ENCODE measurements around the gene ADGRD1. TPM values are rescaled to one million over a fixed set of nuclear protein-coding genes. Genes with fewer than 3 reads are reported as not detected.

Gene ADGRD1
- total RNA-seq, 1 donor from 2014 or later, result 1.7 TPM

- Mint-ChIP-seq H3K27ac (ENCODE audit: unreplicated experiment) (no peak overlapping the region), H3K27me3 (ENCODE audit: unreplicated experiment) (peaks cover 10% of the 10 kb centered on the region), H3K36me3 (ENCODE audit: low read depth, unreplicated experiment) (no peaks in the 10 kb centered on the region), H3K9me3 (ENCODE audit: unreplicated experiment) (no peaks in the 10 kb centered on the region), H3K4me1 (ENCODE audit: unreplicated experiment) (no peaks in the 10 kb centered on the region), H3K4me3 (ENCODE audit: unreplicated experiment) (no peak overlapping the region)
- DNase-seq (ENCODE audit: low spot score), result no peak
- TF ChIP-seq CTCF (IDR thresholded peaks at IDR 0.05; ENCODE audit: unreplicated experiment), result no peak
These were observed 56.1 kb downstream of the ADGRD1 start for GRCh38 chr12:131009595-131010395.

GRCh38 chr12:131010396-131011131 is 56.9 kb downstream of the ADGRD1 start:
- TF ChIP-seq CTCF (IDR thresholded peaks at IDR 0.05; ENCODE audit: unreplicated experiment), result no peak

GRCh38 chr12:131011165-131012079 is 57.7 kb downstream of the ADGRD1 start:
- no peak for TF ChIP-seq CTCF (IDR thresholded peaks at IDR 0.05; ENCODE audit: unreplicated experiment)
- H3K36me3 Mint-ChIP-seq (ENCODE audit: low read depth, unreplicated experiment), result no peaks in the 10 kb centered on the region
- DNase-seq (ENCODE audit: low spot score), result no peak
- no peaks in the 10 kb centered on the region for H3K4me1 Mint-ChIP-seq (ENCODE audit: unreplicated experiment)
- H3K27me3 Mint-ChIP-seq (ENCODE audit: unreplicated experiment), result peaks cover 12% of the 10 kb centered on the region
- no peaks in the 10 kb centered on the region for H3K9me3 Mint-ChIP-seq (ENCODE audit: unreplicated experiment)
- no peak overlapping the region for H3K4me3 Mint-ChIP-seq (ENCODE audit: unreplicated experiment)
- H3K27ac Mint-ChIP-seq (ENCODE audit: unreplicated experiment), result no peak overlapping the region

More at GRCh38 chr12:131010396-131011131, 56.9 kb downstream of the ADGRD1 start:
- H3K27me3 Mint-ChIP-seq (ENCODE audit: unreplicated experiment), result peaks cover 12% of the 10 kb centered on the region
- H3K4me1 Mint-ChIP-seq (ENCODE audit: unreplicated experiment), result no peaks in the 10 kb centered on the region
- H3K4me3 Mint-ChIP-seq (ENCODE audit: unreplicated experiment), result no peak overlapping the region
- H3K36me3 Mint-ChIP-seq (ENCODE audit: low read depth, unreplicated experiment), result no peaks in the 10 kb centered on the region
- no peaks in the 10 kb centered on the region for H3K9me3 Mint-ChIP-seq (ENCODE audit: unreplicated experiment)
- no peak for DNase-seq (ENCODE audit: low spot score)
- H3K27ac Mint-ChIP-seq (ENCODE audit: unreplicated experiment), result no peak overlapping the region

- no peak overlapping the region for H3K27ac Mint-ChIP-seq (ENCODE audit: unreplicated experiment)
- H3K36me3 Mint-ChIP-seq (ENCODE audit: low read depth, unreplicated experiment), result no peaks in the 10 kb centered on the region
- H3K4me3 Mint-ChIP-seq (ENCODE audit: unreplicated experiment), result no peak overlapping the region
- H3K4me1 Mint-ChIP-seq (ENCODE audit: unreplicated experiment), result no peaks in the 10 kb centered on the region
- H3K9me3 Mint-ChIP-seq (ENCODE audit: unreplicated experiment), result no peaks in the 10 kb centered on the region
- DNase-seq (ENCODE audit: low spot score), result no peak
- TF ChIP-seq CTCF (IDR thresholded peaks at IDR 0.05; ENCODE audit: unreplicated experiment), result no peak
- H3K27me3 Mint-ChIP-seq (ENCODE audit: unreplicated experiment), result peaks cover 10% of the 10 kb centered on the region
These were observed 58.8 kb downstream of the ADGRD1 start for GRCh38 chr12:131012279-131013069.

Data from endothelial cell (in vitro differentiated cells).